ENCODE results near the gene PALMD.

The PALMD gene

DNA sequence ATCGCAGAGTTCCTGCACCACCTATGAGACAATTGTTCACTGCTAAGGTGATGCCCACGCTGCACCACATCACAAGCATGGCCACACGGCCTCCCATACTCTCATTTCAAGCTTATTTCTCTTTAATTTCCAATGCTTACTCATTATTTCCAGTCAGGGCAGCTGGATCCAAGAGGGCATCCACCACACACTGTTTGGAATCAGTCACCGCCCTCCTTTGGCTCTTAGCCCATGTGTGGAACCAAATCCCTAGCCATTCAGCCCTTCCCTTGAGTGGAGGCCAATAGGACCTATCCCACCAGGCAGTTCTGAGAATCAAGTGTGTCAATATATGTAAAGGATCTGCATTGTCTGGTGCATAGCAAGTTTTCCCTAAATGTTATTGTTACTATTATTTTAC, 26.3 kb upstream of the PALMD start:
- TF ChIP-seq, protein P1, sequence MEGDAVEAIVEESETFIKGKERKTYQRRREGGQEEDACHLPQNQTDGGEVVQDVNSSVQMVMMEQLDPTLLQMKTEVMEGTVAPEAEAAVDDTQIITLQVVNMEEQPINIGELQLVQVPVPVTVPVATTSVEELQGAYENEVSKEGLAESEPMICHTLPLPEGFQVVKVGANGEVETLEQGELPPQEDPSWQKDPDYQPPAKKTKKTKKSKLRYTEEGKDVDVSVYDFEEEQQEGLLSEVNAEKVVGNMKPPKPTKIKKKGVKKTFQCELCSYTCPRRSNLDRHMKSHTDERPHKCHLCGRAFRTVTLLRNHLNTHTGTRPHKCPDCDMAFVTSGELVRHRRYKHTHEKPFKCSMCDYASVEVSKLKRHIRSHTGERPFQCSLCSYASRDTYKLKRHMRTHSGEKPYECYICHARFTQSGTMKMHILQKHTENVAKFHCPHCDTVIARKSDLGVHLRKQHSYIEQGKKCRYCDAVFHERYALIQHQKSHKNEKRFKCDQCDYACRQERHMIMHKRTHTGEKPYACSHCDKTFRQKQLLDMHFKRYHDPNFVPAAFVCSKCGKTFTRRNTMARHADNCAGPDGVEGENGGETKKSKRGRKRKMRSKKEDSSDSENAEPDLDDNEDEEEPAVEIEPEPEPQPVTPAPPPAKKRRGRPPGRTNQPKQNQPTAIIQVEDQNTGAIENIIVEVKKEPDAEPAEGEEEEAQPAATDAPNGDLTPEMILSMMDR (IDR thresholded peaks at IDR 0.05) = no peak
- TF ChIP-seq ZFX (IDR thresholded peaks at IDR 0.05; ENCODE audit: borderline replicate concordance) = no peak
- no peak overlapping the region for H3K27ac ChIP-seq

DNA sequence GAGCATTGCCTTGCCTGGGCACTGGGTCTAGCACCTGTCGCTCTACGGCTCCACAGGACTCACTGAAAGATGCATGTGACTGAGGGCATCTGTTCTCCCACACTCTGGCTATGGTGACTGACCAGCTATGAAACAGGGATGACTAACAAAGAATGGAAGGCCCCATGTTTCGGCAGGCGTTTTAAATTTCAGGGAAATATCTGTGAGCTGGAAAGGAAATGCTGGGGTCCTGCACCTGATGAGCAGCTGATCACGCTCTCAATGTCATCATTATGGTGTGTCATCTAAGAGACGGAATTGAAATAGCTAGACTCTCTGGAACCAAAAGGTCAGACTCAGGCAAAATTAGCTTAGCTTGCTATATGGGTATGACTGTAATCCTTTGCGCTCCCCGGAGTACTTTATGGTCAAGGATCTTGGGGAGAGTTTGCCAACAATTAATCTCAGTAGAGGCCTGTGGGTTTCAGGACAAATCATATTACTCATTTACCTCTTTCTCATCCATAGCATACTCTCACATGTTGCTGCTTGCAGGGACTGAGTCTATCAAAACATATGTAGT, 24.5 kb upstream of the PALMD start:
- no peak for TF ChIP-seq ZFX (IDR thresholded peaks at IDR 0.05; ENCODE audit: borderline replicate concordance)
- TF ChIP-seq, protein P1 (IDR thresholded peaks at IDR 0.05) = no peak

DNA sequence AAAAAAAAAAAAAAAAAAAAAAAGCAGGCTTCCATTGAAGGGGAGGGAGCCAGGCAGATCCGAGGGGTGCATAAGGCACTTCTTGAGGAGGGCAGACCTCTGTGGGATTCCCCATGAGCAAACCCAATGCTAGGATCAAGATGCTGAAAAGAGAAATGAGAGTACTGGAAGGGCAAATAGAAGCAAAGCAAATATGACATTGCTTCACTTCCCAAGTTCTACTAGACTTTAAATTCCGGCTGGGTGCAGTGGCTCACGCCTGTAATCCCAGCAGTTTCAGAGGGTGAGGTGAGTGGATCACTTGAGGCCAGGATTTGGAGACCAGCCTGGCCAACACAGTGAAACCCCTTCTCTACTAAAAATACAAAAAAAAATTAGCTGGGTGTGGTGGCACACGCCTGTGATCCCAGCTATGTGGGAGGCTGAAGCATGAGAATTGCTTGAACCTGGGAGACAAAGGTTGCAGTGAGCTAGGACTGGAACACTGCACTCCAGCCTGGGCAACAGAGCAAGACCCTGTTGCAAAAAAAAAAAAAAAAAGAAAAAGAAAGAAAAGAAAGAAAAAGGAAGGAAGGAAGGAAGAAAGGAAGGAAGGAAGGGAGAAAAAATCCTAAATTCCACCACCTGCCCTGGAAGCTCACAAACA, 23.1 kb upstream of the PALMD start:
- no peak overlapping the region for H3K27ac ChIP-seq
- TF ChIP-seq ZFX (IDR thresholded peaks at IDR 0.05; ENCODE audit: borderline replicate concordance) = no peak
- TF ChIP-seq, protein P1 (IDR thresholded peaks at IDR 0.05) = no peak

More for the DNA sequence above, 24.5 kb upstream of the PALMD start:
- H3K27ac ChIP-seq = no peak overlapping the region

DNA sequence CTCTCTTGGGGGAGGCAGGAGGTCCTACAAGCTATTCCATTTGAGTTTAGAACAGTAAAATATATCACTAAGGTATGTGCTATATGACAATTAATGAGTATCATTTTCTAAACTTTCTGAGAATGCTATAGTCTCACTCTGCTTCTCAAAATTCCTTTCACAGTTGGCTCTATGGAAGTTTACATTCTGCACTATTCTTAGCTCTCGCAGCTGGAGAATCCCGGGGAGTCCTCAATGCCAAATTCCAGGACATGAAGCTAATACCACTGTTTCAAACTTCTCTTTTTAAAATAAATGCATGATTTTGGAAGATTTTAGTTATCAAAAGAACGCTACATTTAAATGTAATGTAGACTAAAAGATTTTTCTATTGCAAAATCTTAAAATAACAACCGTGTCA, 22.4 kb upstream of the PALMD start:
- no peak for TF ChIP-seq ZFX (IDR thresholded peaks at IDR 0.05; ENCODE audit: borderline replicate concordance)
- TF ChIP-seq, protein P1 (IDR thresholded peaks at IDR 0.05) = no peak
- H3K27ac ChIP-seq = no peak overlapping the region

DNA sequence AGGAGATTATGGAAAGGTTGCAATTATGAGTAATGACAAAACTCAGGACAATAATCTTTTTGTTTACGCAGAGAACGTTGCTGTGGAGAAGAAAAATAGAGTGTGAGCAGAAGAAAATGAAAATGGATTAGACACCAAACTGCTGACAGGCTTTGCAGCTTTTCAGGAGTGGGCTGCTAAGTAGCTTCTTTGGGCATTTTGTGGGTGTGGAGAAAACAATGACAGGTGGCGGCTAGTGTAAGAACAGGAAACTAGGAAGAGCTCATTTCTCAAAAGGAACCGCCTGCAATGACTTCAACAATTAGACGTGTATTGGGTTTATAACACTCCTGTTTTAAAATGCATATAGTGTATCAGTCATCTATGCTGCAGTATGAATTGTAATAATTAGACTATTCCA, 18.3 kb upstream of the PALMD start:
- TF ChIP-seq ZFX (IDR thresholded peaks at IDR 0.05; ENCODE audit: borderline replicate concordance) = no peak
- TF ChIP-seq, protein P1 (IDR thresholded peaks at IDR 0.05) = no peak
- H3K27ac ChIP-seq = no peak overlapping the region

DNA sequence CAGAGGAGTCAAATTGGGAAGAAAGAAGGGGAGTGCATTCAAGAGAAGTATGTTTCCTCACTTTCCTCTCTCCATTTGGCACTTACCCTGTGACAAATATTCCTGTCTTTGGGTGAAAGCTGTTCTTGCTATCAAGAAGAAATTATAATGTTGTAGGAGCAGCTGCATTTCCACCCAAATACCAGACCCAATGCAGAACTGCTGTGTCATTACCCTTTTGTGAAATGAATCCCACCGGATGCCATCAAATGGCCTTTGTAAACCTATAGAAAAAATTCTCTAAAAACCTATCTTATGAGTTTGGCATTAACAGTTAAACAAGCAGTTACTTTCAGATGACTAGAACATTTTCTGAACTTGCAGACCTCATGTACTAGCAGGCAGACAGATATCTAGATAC, 16.7 kb upstream of the PALMD start:
- TF ChIP-seq, protein P1 (IDR thresholded peaks at IDR 0.05) = no peak
- H3K27ac ChIP-seq = no peak overlapping the region

DNA sequence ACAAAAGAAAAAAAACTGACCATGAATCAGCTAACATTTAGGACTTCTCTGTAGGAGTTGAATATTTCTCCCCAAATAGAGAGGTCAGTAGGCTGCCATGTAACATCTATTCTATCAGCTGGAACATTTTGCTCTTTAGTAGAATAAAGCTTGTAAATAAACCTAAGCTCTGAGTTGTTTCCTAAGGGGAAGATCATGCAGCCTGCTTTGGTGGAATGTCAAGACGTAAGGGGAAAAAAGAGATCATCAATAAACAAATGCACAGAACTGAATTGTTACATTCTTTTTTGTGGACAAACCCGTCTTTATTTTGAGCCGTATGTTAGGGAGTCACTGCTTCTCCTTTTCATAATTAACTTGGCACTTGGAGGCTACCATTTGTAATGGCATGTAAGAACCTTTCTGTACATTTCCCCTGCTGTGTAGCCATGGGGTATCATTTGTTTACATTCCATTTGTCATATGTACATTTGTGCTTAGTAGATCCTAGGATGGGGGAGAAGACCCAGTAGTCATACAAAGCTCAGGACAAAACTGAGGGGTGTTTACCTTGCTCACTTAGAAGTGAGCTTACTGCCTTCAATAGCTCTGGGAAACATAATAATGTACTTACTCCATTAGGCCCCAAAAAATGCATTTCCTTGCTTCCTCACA, 10.8 kb upstream of the PALMD start:
- no peak overlapping the region for H3K27ac ChIP-seq
- TF ChIP-seq, protein P1 (IDR thresholded peaks at IDR 0.05) = no peak
- TF ChIP-seq ZFX (IDR thresholded peaks at IDR 0.05; ENCODE audit: borderline replicate concordance) = no peak
